ENCODE data around the gene WDPCP. TPM values are rescaled to one million over a fixed set of nuclear protein-coding genes. Genes with fewer than 3 reads are reported as not detected.
"Not testable (repeated sequence)": the region's sequence is repeated elsewhere in the genome, so short reads cannot be mapped to it uniquely, and the experiment has no call there.

WDPCP gene
- polyA plus RNA-seq, 1 donor from 2014 or later: 8.9 TPM

DNA sequence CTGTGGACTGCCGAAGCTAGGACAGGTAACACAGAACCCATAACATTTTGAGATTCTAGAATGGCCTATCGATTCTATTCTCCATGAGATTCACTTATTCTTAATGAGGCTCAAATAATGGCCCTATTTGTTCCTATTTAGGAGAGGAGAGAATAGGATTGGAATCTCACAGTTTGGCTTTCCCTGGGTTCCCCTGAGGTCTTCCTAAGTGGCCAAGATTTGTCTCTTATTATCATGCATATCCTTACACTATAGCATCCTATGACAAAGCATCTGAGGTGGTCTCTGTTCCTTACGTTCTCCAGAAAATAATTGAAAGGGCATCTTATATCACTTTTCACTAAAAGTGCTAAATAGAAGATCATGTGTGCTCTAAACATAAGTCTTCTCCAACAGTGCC is 9.5 kb downstream of the WDPCP start:
- Histone ChIP-seq H3K27ac (ENCODE audit: low read length) (no peak overlapping the region), H3K4me2 (ENCODE audit: low read length) (no peak overlapping the region), H3K9me3 (ENCODE audit: low read length) (no peaks in the 10 kb centered on the region), H2AFZ (ENCODE audit: low read depth, low read length) (no peak overlapping the region), H3K79me2 (replicated peaks; ENCODE audit: insufficient read depth, low read length) (no peaks in the 10 kb centered on the region), H3K4me3 (ENCODE audit: low read length) (no peak overlapping the region), H3K9me2 (ENCODE audit: insufficient read depth, low read length) (no peaks in the 10 kb centered on the region), H3F3A (ENCODE audit: insufficient read depth, low read length, poor library complexity, severe bottlenecking) (no peaks in the 10 kb centered on the region), H3K36me3 (ENCODE audit: insufficient read depth, low read length) (no peaks in the 10 kb centered on the region), H3K9ac (ENCODE audit: low read length) (no peak overlapping the region), H3K27me3 (ENCODE audit: insufficient read depth, low read depth, low read length) (no peaks in the 10 kb centered on the region), H4K20me1 (ENCODE audit: insufficient read depth) (no peaks in the 10 kb centered on the region)
- no peak for TF ChIP-seq RAD21 (conservative IDR thresholded peaks at IDR 0.05)
- TF ChIP-seq EP300 (conservative IDR thresholded peaks at IDR 0.05; ENCODE audit: poor library complexity, severe bottlenecking): no peak
- TF ChIP-seq POLR2AphosphoS5 (IDR thresholded peaks at IDR 0.05): no peak
- no peak for TF ChIP-seq MXI1 (conservative IDR thresholded peaks at IDR 0.05; ENCODE audit: poor library complexity, severe bottlenecking)
- no peak for TF ChIP-seq SMC3 (conservative IDR thresholded peaks at IDR 0.05; ENCODE audit: poor library complexity)
- TF ChIP-seq, protein P1, sequence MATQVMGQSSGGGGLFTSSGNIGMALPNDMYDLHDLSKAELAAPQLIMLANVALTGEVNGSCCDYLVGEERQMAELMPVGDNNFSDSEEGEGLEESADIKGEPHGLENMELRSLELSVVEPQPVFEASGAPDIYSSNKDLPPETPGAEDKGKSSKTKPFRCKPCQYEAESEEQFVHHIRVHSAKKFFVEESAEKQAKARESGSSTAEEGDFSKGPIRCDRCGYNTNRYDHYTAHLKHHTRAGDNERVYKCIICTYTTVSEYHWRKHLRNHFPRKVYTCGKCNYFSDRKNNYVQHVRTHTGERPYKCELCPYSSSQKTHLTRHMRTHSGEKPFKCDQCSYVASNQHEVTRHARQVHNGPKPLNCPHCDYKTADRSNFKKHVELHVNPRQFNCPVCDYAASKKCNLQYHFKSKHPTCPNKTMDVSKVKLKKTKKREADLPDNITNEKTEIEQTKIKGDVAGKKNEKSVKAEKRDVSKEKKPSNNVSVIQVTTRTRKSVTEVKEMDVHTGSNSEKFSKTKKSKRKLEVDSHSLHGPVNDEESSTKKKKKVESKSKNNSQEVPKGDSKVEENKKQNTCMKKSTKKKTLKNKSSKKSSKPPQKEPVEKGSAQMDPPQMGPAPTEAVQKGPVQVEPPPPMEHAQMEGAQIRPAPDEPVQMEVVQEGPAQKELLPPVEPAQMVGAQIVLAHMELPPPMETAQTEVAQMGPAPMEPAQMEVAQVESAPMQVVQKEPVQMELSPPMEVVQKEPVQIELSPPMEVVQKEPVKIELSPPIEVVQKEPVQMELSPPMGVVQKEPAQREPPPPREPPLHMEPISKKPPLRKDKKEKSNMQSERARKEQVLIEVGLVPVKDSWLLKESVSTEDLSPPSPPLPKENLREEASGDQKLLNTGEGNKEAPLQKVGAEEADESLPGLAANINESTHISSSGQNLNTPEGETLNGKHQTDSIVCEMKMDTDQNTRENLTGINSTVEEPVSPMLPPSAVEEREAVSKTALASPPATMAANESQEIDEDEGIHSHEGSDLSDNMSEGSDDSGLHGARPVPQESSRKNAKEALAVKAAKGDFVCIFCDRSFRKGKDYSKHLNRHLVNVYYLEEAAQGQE (IDR thresholded peaks at IDR 0.05; ENCODE audit: borderline replicate concordance): no peak
- TF ChIP-seq TAF1 (IDR thresholded peaks at IDR 0.05; ENCODE audit: low read depth): no peak
- TF ChIP-seq, protein P2, sequence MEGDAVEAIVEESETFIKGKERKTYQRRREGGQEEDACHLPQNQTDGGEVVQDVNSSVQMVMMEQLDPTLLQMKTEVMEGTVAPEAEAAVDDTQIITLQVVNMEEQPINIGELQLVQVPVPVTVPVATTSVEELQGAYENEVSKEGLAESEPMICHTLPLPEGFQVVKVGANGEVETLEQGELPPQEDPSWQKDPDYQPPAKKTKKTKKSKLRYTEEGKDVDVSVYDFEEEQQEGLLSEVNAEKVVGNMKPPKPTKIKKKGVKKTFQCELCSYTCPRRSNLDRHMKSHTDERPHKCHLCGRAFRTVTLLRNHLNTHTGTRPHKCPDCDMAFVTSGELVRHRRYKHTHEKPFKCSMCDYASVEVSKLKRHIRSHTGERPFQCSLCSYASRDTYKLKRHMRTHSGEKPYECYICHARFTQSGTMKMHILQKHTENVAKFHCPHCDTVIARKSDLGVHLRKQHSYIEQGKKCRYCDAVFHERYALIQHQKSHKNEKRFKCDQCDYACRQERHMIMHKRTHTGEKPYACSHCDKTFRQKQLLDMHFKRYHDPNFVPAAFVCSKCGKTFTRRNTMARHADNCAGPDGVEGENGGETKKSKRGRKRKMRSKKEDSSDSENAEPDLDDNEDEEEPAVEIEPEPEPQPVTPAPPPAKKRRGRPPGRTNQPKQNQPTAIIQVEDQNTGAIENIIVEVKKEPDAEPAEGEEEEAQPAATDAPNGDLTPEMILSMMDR (IDR thresholded peaks at IDR 0.05; ENCODE audit: poor library complexity, severe bottlenecking): no peak
- no peak for TF ChIP-seq EZH2 (IDR thresholded peaks at IDR 0.05; ENCODE audit: borderline replicate concordance, insufficient read depth, low read length, poor library complexity, severe bottlenecking)

DNA sequence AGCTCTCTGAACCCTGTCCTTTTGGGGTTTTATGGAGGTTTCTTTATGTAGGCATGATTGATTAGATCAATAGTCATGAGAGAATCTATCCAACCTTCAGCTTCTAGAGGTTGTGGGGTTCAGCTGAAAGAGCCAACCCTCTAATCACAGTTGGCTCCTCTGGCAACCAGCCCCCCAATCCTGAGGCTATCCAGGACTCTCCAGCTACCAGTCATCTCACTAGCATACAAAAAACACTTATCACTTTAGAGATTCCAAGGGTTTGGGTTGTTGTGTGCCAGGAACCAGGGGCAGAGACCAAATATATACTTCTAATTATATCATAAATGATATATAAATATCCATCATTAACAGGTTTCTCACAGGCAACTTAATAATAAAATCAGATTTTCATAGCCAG is 11.7 kb downstream of the WDPCP start:
- no peak overlapping the region for H3K27ac ChIP-seq (ENCODE audit: low read length)
- no peaks in the 10 kb centered on the region for H4K20me1 ChIP-seq (ENCODE audit: insufficient read depth)
- H3K36me3 ChIP-seq (ENCODE audit: insufficient read depth, low read length): no peaks in the 10 kb centered on the region
- H3K27me3 ChIP-seq (ENCODE audit: insufficient read depth, low read depth, low read length): no peaks in the 10 kb centered on the region
- no peaks in the 10 kb centered on the region for H3K9me2 ChIP-seq (ENCODE audit: insufficient read depth, low read length)
- H3K9ac ChIP-seq (ENCODE audit: low read length): no peak overlapping the region
- no peak overlapping the region for H3K4me2 ChIP-seq (ENCODE audit: low read length)
- no peaks in the 10 kb centered on the region for H3K9me3 ChIP-seq (ENCODE audit: low read length)
- H2AFZ ChIP-seq (ENCODE audit: low read depth, low read length): no peak overlapping the region
- no peaks in the 10 kb centered on the region for H3K79me2 ChIP-seq (replicated peaks; ENCODE audit: insufficient read depth, low read length)
- no peak overlapping the region for H3K4me3 ChIP-seq (ENCODE audit: low read length)
- H3F3A ChIP-seq (ENCODE audit: insufficient read depth, low read length, poor library complexity, severe bottlenecking): no peaks in the 10 kb centered on the region
- TF ChIP-seq MXI1 (conservative IDR thresholded peaks at IDR 0.05; ENCODE audit: poor library complexity, severe bottlenecking) (no peak), EP300 (conservative IDR thresholded peaks at IDR 0.05; ENCODE audit: poor library complexity, severe bottlenecking) (no peak), RAD21 (conservative IDR thresholded peaks at IDR 0.05) (no peak), EZH2 (IDR thresholded peaks at IDR 0.05; ENCODE audit: borderline replicate concordance, insufficient read depth, low read length, poor library complexity, severe bottlenecking) (no peak), POLR2AphosphoS5 (IDR thresholded peaks at IDR 0.05) (no peak), SMC3 (conservative IDR thresholded peaks at IDR 0.05; ENCODE audit: poor library complexity) (no peak), TAF1 (IDR thresholded peaks at IDR 0.05; ENCODE audit: low read depth) (no peak)
- TF ChIP-seq, protein P2 (IDR thresholded peaks at IDR 0.05; ENCODE audit: poor library complexity, severe bottlenecking): no peak
- TF ChIP-seq, protein P1 (IDR thresholded peaks at IDR 0.05; ENCODE audit: borderline replicate concordance): no peak

DNA sequence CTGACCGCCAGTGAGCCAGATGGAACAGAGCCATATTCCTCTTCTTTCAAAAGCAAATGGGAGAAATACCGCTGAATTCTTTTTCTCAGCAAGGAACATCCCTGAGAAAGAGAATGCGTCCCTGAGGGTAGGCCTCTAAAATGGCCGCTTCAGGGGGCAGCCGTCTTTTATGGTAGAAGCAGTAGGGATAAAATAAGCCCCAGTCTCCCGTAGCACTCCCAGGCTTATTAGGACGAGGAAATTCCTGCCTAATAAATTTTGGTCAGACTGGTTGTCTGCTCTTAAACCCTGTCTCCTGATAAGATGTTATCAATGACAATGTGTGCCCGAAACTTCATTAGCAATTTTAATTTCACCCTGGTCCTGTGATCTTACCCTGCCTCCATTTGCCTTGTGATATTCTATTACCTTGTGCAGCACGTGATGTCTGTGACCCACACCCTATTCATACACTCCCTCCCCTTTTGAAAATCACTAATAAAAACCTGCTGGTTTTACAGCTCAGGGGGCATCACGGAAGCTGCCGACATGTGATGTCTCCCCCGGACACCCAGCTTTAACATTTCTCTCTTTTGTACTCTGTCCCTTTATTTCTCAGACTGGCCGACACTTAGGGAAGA is 14.4 kb downstream of the WDPCP start:
- H3F3A ChIP-seq (ENCODE audit: insufficient read depth, low read length, poor library complexity, severe bottlenecking); H3K36me3 ChIP-seq (ENCODE audit: insufficient read depth, low read length); H3K4me3 ChIP-seq (ENCODE audit: low read length); H3K9me2 ChIP-seq (ENCODE audit: insufficient read depth, low read length); H3K79me2 ChIP-seq (replicated peaks; ENCODE audit: insufficient read depth, low read length); H3K4me2 ChIP-seq (ENCODE audit: low read length); H2AFZ ChIP-seq (ENCODE audit: low read depth, low read length); H3K9me3 ChIP-seq (ENCODE audit: low read length); H3K27me3 ChIP-seq (ENCODE audit: insufficient read depth, low read depth, low read length); H4K20me1 ChIP-seq (ENCODE audit: insufficient read depth); H3K27ac ChIP-seq (ENCODE audit: low read length); H3K9ac ChIP-seq (ENCODE audit: low read length): not testable (repeated sequence)

All from neural cell (in vitro differentiated cells).